Measurements from ENCODE around the gene STARD13. TPM values are rescaled to one million over a fixed set of nuclear protein-coding genes. Genes with fewer than 3 reads are reported as not detected.

Gene STARD13
- total RNA-seq, 2 experiments from 2014 or later: not detected

- DNase-seq (no peak), ATAC-seq (no peak)
- Mint-ChIP-seq H3K27me3 (peaks cover 2% of the 10 kb centered on the region), H3K27ac (no peak overlapping the region), H3K9me3 (no peaks in the 10 kb centered on the region), H3K36me3 (ENCODE audit: low read depth) (no peaks in the 10 kb centered on the region), H3K4me3 (no peak overlapping the region), H3K4me1 (ENCODE audit: low read depth) (peaks cover 2% of the 10 kb centered on the region)
- POLR2A ChIA-PET: no interaction called here
- intact Hi-C loops (cut with micrococcal nuclease): no loop called here
- no peak for TF ChIP-seq CTCF (IDR thresholded peaks at IDR 0.05)
- CTCF ChIA-PET: no interaction called here
These were observed 88.0 kb downstream of the STARD13 start for GRCh38 chr13:33197541-33197971.

- POLR2A ChIA-PET: no interaction called here
- Mint-ChIP-seq H3K4me3 (no peak overlapping the region), H3K4me1 (ENCODE audit: low read depth) (peaks cover 2% of the 10 kb centered on the region), H3K27ac (no peak overlapping the region), H3K36me3 (ENCODE audit: low read depth) (no peaks in the 10 kb centered on the region), H3K9me3 (no peaks in the 10 kb centered on the region), H3K27me3 (no peaks in the 10 kb centered on the region)
- TF ChIP-seq CTCF (IDR thresholded peaks at IDR 0.05): no peak
- intact Hi-C loops (cut with micrococcal nuclease): no loop called here
- no peak for ATAC-seq
- no peak for DNase-seq
- CTCF ChIA-PET: interaction anchor here (0.7 kb wide), 1 partner anchor 188 kb away, joined by 3 read pairs; no protein-coding TSS in a partner anchor
These were observed 88.8 kb downstream of the STARD13 start for GRCh38 chr13:33196767-33197166.

GRCh38 chr13:33195693-33196464, 89.7 kb downstream of the STARD13 start:
- no peak overlapping the region for H3K27ac Mint-ChIP-seq
- DNase-seq: no peak
- H3K9me3 Mint-ChIP-seq: no peaks in the 10 kb centered on the region
- no peak for ATAC-seq
- intact Hi-C loops (cut with micrococcal nuclease): no loop called here
- no peak overlapping the region for H3K4me3 Mint-ChIP-seq
- ChIA-PET POLR2A (no interaction called here), CTCF (interaction anchor here (0.7 kb wide), 1 partner anchor 187 kb away, joined by 3 read pairs; no protein-coding TSS in a partner anchor)
- no peak for TF ChIP-seq CTCF (IDR thresholded peaks at IDR 0.05)
- peaks cover 2% of the 10 kb centered on the region for H3K4me1 Mint-ChIP-seq (ENCODE audit: low read depth)
- H3K27me3 Mint-ChIP-seq: no peaks in the 10 kb centered on the region
- no peaks in the 10 kb centered on the region for H3K36me3 Mint-ChIP-seq (ENCODE audit: low read depth)

- ATAC-seq (no peak), DNase-seq (no peak)
- no peak for TF ChIP-seq CTCF (IDR thresholded peaks at IDR 0.05)
- CTCF ChIA-PET: no interaction called here
- no peaks in the 10 kb centered on the region for H3K36me3 Mint-ChIP-seq (ENCODE audit: low read depth)
- no peak overlapping the region for H3K27ac Mint-ChIP-seq
- POLR2A ChIA-PET: no interaction called here
- no peak overlapping the region for H3K4me3 Mint-ChIP-seq
- no peaks in the 10 kb centered on the region for H3K27me3 Mint-ChIP-seq
- intact Hi-C loops (cut with micrococcal nuclease): no loop called here
- H3K9me3 Mint-ChIP-seq: no peaks in the 10 kb centered on the region
- H3K4me1 Mint-ChIP-seq (ENCODE audit: low read depth): peaks cover 2% of the 10 kb centered on the region
These were observed 90.5 kb downstream of the STARD13 start for GRCh38 chr13:33194820-33195692.
